GM21528 (cell line): ENCODE data around the gene POFUT2.

ENCODE experiments used
- ATAC-seq: cut with Tn5 transposase; IDR thresholded peaks from one replicate; pipeline ENCODE4 v1.9.1; 2021; ENCODE audit warnings: mild to moderate bottlenecking, moderate library complexity; ENCODE audit not compliant: unreplicated experiment, low FRiP score

Gene POFUT2

GRCh38 chr21:45228656-45229240 lies 58.9 kb downstream of the POFUT2 start:
- no peak for ATAC-seq

- ATAC-seq = no peak
Observed at GRCh38 chr21:45228171-45228641, 59.5 kb downstream of the POFUT2 start.

- ATAC-seq = no peak
Observed at GRCh38 chr21:45227735-45228134, 60.0 kb downstream of the POFUT2 start.

GRCh38 chr21:45226540-45227326 lies 61.0 kb downstream of the POFUT2 start:
- no peak for ATAC-seq

- ATAC-seq = no peak
Observed at GRCh38 chr21:45225741-45226327, 61.9 kb downstream of the POFUT2 start.

GRCh38 chr21:45225041-45225740 lies 62.5 kb downstream of the POFUT2 start:
- no peak for ATAC-seq

- no peak for ATAC-seq
Observed at GRCh38 chr21:45224189-45224938, 63.3 kb downstream of the POFUT2 start.

GRCh38 chr21:45223236-45224185 lies 64.2 kb downstream of the POFUT2 start:
- no peak for ATAC-seq

GRCh38 chr21:45222001-45222400 lies 65.7 kb downstream of the POFUT2 start:
- no peak for ATAC-seq

GRCh38 chr21:45220714-45221490 lies 66.8 kb downstream of the POFUT2 start:
- ATAC-seq = no peak

- no peak for ATAC-seq
Observed at GRCh38 chr21:45220071-45220481, 67.6 kb downstream of the POFUT2 start.

GRCh38 chr21:45219517-45219916 lies 68.2 kb downstream of the POFUT2 start:
- no peak for ATAC-seq

GRCh38 chr21:45217010-45217409 lies 70.7 kb downstream of the POFUT2 start:
- ATAC-seq = no peak

- ATAC-seq = no peak
Observed at GRCh38 chr21:45215213-45215612, 72.5 kb downstream of the POFUT2 start.
